HepG2 (cell line): ENCODE measurements around the gene C2orf49. TPM values are rescaled to one million over a fixed set of nuclear protein-coding genes. Genes with fewer than 3 reads are reported as not detected.

Experiments
- DMAP1 ChIP-seq: IDR thresholded peaks from 2 replicates; pipeline ENCODE4 v1.6.1; 2016
- E2F1 ChIP-seq: sonication (generic); formaldehyde crosslinking; IDR thresholded peaks from 2 replicates; pipeline ENCODE4 v1.5.0; 2020; ENCODE audit warnings: missing genetic modification reagents
- KIAA2018 ChIP-seq: sonication (generic); formaldehyde crosslinking; IDR thresholded peaks from 2 replicates; pipeline ENCODE4 v1.5.0; 2020; ENCODE audit warnings: mild to moderate bottlenecking, missing genetic modification reagents, borderline replicate concordance
- MBD4 ChIP-seq: IDR thresholded peaks from 2 replicates; pipeline ENCODE4 v1.6.1; 2012; ENCODE audit warnings: low read length, inconsistent platforms, borderline replicate concordance
- RFX5 ChIP-seq: IDR thresholded peaks from 2 replicates; pipeline ENCODE4 v1.6.1; 2011; ENCODE audit warnings: low read depth, low read length, improper control_type of control experiment
- SRF ChIP-seq: IDR thresholded peaks from 2 replicates; pipeline ENCODE4 v1.6.1; 2011; ENCODE audit warnings: mild to moderate bottlenecking, low read depth, low read length, moderate library complexity
- ZBTB3 ChIP-seq: sonication (generic); formaldehyde crosslinking; IDR thresholded peaks from 2 replicates; pipeline ENCODE4 v1.4.0; 2020; ENCODE audit warnings: low read depth, mild to moderate bottlenecking, moderate library complexity, missing genetic modification reagents, borderline replicate concordance
- ZNF180 ChIP-seq: sonication (generic); formaldehyde crosslinking; IDR thresholded peaks from 2 replicates; pipeline ENCODE4 v1.4.0; 2020; ENCODE audit warnings: low read depth, missing genetic modification reagents, borderline replicate concordance
- ZNF34 ChIP-seq: sonication (generic); formaldehyde crosslinking; IDR thresholded peaks from 2 replicates; pipeline ENCODE4 v1.4.0; 2020; ENCODE audit warnings: mild to moderate bottlenecking, missing genetic modification reagents, borderline replicate concordance
- ZNF687 ChIP-seq: sonication (generic); formaldehyde crosslinking; IDR thresholded peaks from 2 replicates; pipeline ENCODE4 v1.5.1; 2020; ENCODE audit warnings: mild to moderate bottlenecking, missing genetic modification reagents, moderate library complexity
- ZNF768 ChIP-seq: sonication (generic); formaldehyde crosslinking; IDR thresholded peaks from 2 replicates; pipeline ENCODE4 v1.4.0; 2020; ENCODE audit warnings: missing genetic modification reagents
- ZNF891 ChIP-seq: sonication (generic); formaldehyde crosslinking; IDR thresholded peaks from 2 replicates; pipeline ENCODE4 v1.5.0; 2020; ENCODE audit warnings: mild to moderate bottlenecking, missing genetic modification reagents
- polyA plus RNA-seq, 8 experiments: library from polyadenylated mRNA; depleted of rRNA in 3 of 8; stranded (reverse) in 7 of 8; unstranded in 1 of 8; fragments of >200 nt; fragmentation: Illumina TruSeq in 4 of 8; extraction: Trizol in 4 of 8; gene quantifications; 2 replicates each; pipeline versions ENCODE4 v1.2.1 to v1.2.3, GENCODE V29; 2011 to 2016; ENCODE audit warnings: low read depth in 4 of 8, missing spikeins in 1 of 8, mixed read lengths in 1 of 8; ENCODE audit not compliant: insufficient read depth in 1 of 8
- total RNA-seq, 5 experiments: library from RNA; depleted of rRNA; stranded (reverse); fragments of >200 nt; fragmentation: Illumina TruSeq; extraction: Trizol; gene quantifications; 2 replicates each; pipeline ENCODE4 v1.2.3, GENCODE V29; 2016; ENCODE audit warnings: low read depth in 1 of 5

The C2orf49 gene
- total and polyA plus RNA-seq, 2 of the 13 experiments (the other 11 are each of a cell fraction or from before 2014, with no cell fraction given) = 24.7 to 28.8 TPM

- TF ChIP-seq ZNF891 (CRISPR knock-in tag) (0 out of 2 replicates have a peak, but pooled peaks have one; percentile 67), MBD4 (no peak), SRF (peak; percentile 99), ZNF180 (CRISPR knock-in tag) (no peak), E2F1 (peak; percentile 40; the same call in 1 of the 2 replicates), ZNF34 (CRISPR knock-in tag) (0 out of 2 replicates have a peak, but pooled peaks have one; percentile 63), RFX5 (no peak), DMAP1 (CRISPR knock-in tag) (peak; percentile 38; the same call in 1 of the 2 replicates), ZNF768 (no peak), ZNF687 (CRISPR knock-in tag) (peak; percentile 84), ZBTB3 (CRISPR knock-in tag) (no peak), KIAA2018 (CRISPR knock-in tag) (no peak)
These were observed 61.2 kb downstream of the C2orf49 start, which contains the start of gene FHL2 (continued) for GRCh38 chr2:105398336-105399206.
